Skeletal muscle tissue (tissue), 4 donors: ENCODE data around the gene FREM1. TPM values are rescaled to one million over a fixed set of nuclear protein-coding genes. Genes with fewer than 3 reads are reported as not detected.
A peak's percentile ranks its signal among the peaks of the same experiment; 100 is the strongest.

ENCODE experiments used
- H3K27ac ChIP-seq: one replicate; pipeline ENCODE4 v1.7.0; 2013; ENCODE audit warnings: mild to moderate bottlenecking, low read depth, low read length, inconsistent platforms
- H3K27me3 ChIP-seq, 3 donors: one replicate each; pipeline ENCODE4 v1.7.0; 2013; ENCODE audit warnings: low read length in 3 of 3; ENCODE audit not compliant: control insufficient read depth in 3 of 3, insufficient read depth in 3 of 3
- H3K36me3 ChIP-seq, 3 donors: one replicate each; pipeline ENCODE4 v1.7.0; 2013; ENCODE audit warnings: low read length in 3 of 3; ENCODE audit not compliant: control insufficient read depth in 3 of 3, insufficient read depth in 3 of 3
- H3K4me1 ChIP-seq, 3 donors: one replicate each; pipeline ENCODE4 v1.7.0; 2013; ENCODE audit warnings: low read length in 3 of 3, mild to moderate bottlenecking in 3 of 3; ENCODE audit not compliant: control insufficient read depth in 3 of 3, insufficient read depth in 3 of 3
- H3K4me3 ChIP-seq, 3 donors: one replicate each; pipeline ENCODE4 v1.7.0; 2013; ENCODE audit warnings: low read length in 3 of 3
- H3K9ac ChIP-seq, 3 donors: one replicate each; pipeline ENCODE4 v1.7.0; 2013; ENCODE audit warnings: low read length in 3 of 3, mild to moderate bottlenecking in 3 of 3, moderate library complexity in 2 of 3, low read depth in 1 of 3
- H3K9me3 ChIP-seq, 3 donors: one replicate each; pipeline ENCODE4 v1.7.0; 2013; ENCODE audit warnings: low read length in 3 of 3; ENCODE audit not compliant: control insufficient read depth in 3 of 3
- total RNA-seq: library from RNA; depleted of rRNA; stranded (reverse); fragments of >200 nt; gene quantifications from one replicate; pipeline ENCODE4 v1.2.3, GENCODE V29; 2014
- donor health status: Osteomylitis.

Gene FREM1
- 17.2 TPM for total RNA-seq

DNA sequence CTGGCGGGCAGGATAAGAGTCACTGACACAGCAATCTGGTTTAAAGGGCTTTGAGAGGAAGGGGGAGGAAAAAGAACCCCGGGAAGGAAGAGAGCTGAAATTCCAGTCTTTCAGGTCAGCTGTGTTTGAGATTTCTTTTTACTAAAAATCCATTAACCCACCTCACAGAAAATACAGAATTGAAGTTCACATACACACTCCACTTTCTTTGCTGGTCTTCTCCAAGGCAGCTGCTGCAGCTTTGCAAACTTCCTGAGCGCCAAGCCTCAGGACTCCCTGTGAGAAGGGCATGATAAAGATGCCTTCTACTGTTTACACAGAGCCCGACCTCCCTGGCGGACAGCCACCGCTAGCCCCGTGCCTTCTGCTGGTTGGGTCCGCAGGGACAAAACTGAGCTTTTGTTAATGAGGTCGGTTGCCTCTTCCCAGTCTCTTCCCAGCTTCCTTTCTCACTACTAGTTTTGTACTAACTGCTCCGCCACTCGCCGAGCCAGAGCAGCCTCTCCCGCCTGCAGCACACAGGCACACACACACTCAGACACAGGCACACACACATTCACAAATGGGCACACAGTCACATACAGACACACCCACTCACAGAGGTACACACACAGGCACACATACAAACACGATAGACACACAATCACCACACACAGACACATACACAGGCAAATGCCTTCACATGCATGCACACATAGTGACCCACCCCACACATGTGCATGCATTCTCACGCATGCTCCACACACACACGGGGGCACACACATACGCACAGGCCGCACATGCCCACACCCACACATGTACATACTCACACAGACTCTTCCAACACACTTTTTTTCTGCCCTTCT, at the start of gene FREM1:
FREM1 (minus strand) TSS at position 468 of the 845 bp plus-strand sequence. CDS start 41,451 bp downstream, outside the sequence.
- Histone ChIP-seq H3K9ac (peak within 1 kb of the TSS; percentile 28 to 50 (median 50)), H3K27ac (no peak within 1 kb of the TSS)

DNA sequence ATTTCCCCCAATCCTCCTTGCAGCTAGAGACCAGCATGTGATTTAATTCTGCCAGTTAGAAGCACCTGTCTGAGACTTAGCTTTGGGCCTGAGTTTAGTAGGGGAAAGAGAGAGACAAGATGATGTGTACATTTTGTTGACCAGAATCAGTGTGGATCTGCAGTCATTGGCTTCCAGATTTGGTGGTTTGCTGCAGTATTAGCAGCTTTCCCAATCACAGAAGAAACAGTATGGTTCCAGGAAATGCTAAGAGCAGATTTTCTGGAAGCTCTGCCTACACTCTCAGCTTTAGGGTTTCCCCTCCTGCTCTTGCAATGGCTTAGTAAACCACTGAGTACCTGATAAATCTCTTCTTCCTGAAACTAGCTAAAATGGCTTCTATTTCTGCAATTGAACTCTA, 48.8 kb upstream of the FREM1 start:
- Histone ChIP-seq H3K4me3 (no peak overlapping the region), H3K9me3 (no peaks in the 10 kb centered on the region), H3K4me1 (peaks cover 0 to 5% (median 0%) of the 10 kb centered on the region in 3 donors), H3K27me3 (no peaks in the 10 kb centered on the region), H3K36me3 (no peaks in the 10 kb centered on the region), H3K9ac (no peak overlapping the region), H3K27ac (no peak overlapping the region)

More for the DNA sequence above, at the start of gene FREM1:
- Histone ChIP-seq H3K9me3 (no peaks in the 10 kb centered on the region), H3K27me3 (peaks cover 0 to 4% (median 0%) of the 10 kb centered on the region in 3 donors), H3K4me1 (peaks cover 0 to 6% (median 6%) of the 10 kb centered on the region in 3 donors), H3K4me3 (peak within 1 kb of the TSS; percentile 45 to 65 (median 59)), H3K36me3 (no peaks in the 10 kb centered on the region)

DNA sequence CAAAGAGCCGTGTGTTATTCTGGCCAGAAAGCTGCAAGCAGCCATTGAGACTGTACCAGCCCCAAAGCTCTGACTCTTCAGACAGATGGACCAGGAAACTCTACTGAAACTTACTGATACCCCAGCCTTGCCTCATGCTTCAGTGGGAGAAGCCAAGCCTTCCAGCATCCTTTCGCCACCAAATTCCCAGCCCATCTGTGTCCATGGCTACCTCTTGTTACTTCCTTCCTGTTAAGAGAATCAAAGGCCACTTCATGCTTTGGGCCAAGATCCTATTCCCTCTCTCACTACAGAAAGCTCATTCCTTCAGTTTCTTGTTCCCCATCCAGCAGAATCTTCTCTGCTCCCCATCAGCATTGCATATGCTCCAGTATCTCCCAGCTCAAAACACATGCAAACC, 46.9 kb upstream of the FREM1 start:
- no peak overlapping the region for H3K9ac ChIP-seq
- no peak overlapping the region for H3K27ac ChIP-seq
- peaks cover 0 to 5% (median 0%) of the 10 kb centered on the region in 3 donors for H3K4me1 ChIP-seq

DNA sequence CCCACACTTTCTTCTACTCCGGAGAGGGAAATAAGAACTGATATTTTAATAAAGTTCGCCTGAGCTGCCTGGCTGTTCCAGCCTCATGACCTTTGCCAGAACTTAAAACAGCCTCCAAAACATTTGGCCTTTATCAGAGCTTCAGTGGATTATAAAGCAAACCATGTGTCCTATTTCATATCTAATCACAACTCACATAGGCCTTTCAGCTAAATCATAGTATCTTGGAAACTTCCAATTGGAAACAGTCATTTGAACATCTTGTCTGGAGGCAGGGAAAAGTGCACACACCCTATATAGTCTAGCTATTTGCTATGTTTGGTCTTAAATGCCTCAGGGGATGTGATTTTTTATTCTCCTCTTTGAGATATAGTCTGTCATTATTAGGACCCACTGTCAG, 46.0 kb upstream of the FREM1 start:
- no peaks in the 10 kb centered on the region for H3K4me1 ChIP-seq
- H3K27me3 ChIP-seq = no peaks in the 10 kb centered on the region
- no peak overlapping the region for H3K27ac ChIP-seq
- H3K4me3 ChIP-seq = no peak overlapping the region
- no peaks in the 10 kb centered on the region for H3K36me3 ChIP-seq
- H3K9ac ChIP-seq = no peak overlapping the region
- H3K9me3 ChIP-seq = no peaks in the 10 kb centered on the region

More for the DNA sequence above, 46.9 kb upstream of the FREM1 start:
- no peaks in the 10 kb centered on the region for H3K36me3 ChIP-seq
- H3K27me3 ChIP-seq = no peaks in the 10 kb centered on the region
- no peaks in the 10 kb centered on the region for H3K9me3 ChIP-seq
- no peak overlapping the region for H3K4me3 ChIP-seq

DNA sequence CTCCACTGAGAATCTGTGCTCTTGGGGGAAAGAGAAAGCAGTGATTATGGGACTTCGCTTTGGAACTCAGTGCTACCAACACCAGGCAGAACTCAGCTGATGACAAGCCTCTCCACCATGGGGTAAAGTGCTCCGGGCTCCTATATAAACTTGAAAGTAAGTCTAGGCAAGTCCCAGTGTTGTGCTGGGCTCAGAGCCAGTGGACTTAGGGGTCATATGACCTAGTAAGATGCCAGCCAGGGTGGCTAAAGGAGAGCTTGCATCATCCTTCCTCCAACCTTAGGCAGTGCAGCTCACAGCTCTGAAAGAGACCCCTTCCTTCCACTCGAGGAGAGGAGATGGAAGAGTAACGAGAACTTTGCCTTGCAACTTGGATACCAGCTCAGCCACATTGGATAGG, 35.1 kb upstream of the FREM1 start:
- Histone ChIP-seq H3K9me3 (no peaks in the 10 kb centered on the region), H3K4me1 (no peaks in the 10 kb centered on the region), H3K27ac (no peak overlapping the region), H3K36me3 (no peaks in the 10 kb centered on the region), H3K9ac (no peak overlapping the region), H3K4me3 (no peak overlapping the region), H3K27me3 (no peaks in the 10 kb centered on the region)

DNA sequence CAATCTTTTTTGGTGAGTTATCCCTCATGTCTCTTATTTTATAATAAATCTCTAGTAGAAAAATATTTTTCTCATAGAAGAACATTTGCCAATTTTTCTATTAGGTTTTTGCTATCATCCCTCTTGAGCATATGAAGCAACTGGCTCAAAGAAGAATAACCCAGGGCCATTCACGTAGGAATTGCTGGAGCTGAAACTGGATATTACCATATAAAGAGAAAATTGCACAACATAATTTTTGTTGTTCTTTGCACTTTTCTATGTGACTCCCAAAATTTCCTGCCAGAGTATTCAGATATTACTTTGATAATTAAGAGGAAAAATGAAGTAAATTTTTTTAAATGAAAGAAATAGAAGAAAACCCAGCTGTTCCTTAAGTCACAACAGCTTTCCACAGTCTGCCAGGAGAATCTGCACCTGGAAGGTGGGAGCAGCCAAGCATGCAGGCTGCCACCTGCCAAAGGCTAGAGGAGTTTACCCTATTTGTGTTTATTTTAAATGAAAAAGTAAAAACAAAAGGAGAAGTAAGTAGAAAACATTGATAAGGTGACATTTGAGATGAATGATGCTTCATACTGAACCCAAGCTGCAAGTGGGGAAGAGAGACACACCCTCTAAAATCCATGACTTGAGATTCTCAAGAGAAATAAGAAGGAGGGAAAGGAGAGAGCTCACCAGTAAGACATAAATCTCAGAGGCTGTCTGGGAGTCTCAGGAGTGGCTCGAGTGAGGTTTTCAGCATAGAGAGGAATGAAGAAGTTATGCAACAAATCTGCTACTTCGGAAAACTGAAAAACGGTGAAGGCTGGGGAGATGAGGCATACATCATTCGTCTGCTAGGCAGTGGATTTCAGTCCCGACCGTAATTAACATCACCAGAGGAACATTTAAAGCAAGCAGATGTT, 31.5 kb upstream of the FREM1 start:
- Histone ChIP-seq H3K4me3 (no peak overlapping the region), H3K27ac (no peak overlapping the region)

DNA sequence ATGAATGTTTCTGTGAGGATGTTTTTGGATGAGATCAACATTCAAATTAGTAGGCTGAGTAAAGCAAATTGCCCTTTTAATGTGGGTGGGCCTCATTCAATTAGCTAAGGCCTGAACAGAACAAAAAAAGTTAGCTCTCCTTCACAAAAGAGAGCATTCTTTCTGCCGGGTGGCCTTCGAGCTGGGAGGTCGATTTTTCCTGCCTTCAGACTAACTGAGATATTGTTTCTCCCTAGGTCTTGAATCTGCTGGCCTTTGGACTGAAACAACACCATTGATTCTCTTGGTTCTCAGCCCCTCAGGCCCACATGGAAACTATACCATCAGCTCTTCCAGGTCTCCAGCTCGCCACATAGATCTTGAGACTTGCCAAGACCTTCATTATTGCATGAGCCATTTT, 29.1 kb upstream of the FREM1 start:
- H3K4me3 ChIP-seq = no peak overlapping the region
- no peaks in the 10 kb centered on the region for H3K27me3 ChIP-seq
- no peak overlapping the region for H3K9ac ChIP-seq
- H3K36me3 ChIP-seq = no peaks in the 10 kb centered on the region
- H3K4me1 ChIP-seq = no peaks in the 10 kb centered on the region
- H3K27ac ChIP-seq = no peak overlapping the region
- no peaks in the 10 kb centered on the region for H3K9me3 ChIP-seq

More for the DNA sequence above, 31.5 kb upstream of the FREM1 start:
- no peaks in the 10 kb centered on the region for H3K9me3 ChIP-seq
- no peaks in the 10 kb centered on the region for H3K4me1 ChIP-seq
- no peaks in the 10 kb centered on the region for H3K27me3 ChIP-seq
- no peaks in the 10 kb centered on the region for H3K36me3 ChIP-seq
- H3K9ac ChIP-seq = no peak overlapping the region

DNA sequence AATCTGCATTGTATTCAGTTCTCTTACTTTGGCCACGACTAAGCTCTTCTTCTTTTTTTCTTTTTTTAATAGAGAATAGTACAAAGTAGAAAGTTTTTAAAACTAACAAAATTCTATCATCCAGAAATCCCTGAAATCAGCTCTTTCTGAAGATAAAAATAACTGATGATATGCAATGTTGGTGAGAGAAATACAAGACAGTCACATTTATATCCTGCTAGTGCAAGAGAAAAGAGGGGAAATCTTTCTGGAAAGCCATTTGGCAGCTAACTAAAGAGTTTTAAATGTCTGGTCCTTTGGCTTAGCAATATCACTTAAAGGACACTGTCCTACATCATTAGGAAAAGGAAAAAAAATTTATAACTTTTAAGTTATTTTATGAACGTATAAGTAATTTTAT, 27.0 kb upstream of the FREM1 start:
- Histone ChIP-seq H3K36me3 (no peaks in the 10 kb centered on the region), H3K9me3 (no peaks in the 10 kb centered on the region), H3K27me3 (no peaks in the 10 kb centered on the region), H3K27ac (no peak overlapping the region), H3K4me1 (no peaks in the 10 kb centered on the region), H3K9ac (no peak overlapping the region), H3K4me3 (no peak overlapping the region)

DNA sequence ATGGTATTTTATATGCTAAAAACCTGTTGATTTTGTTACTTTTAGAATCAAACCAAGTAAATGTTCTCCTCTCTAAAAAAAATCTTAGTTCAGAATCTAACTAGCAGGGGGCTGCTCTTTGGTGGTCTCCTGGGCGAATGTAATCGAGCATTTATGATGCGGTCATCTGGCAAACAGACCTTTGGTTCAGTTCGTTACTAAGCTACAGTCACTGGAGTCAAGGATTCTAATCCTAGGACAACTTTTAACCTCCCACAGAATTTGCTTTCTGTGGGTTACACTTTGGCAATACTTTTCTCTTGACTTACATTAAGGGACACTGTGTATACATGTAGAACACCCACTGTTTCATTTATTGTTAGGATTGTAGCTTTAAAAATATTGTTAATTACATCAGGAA, 26.3 kb upstream of the FREM1 start:
- Histone ChIP-seq H3K27ac (no peak overlapping the region), H3K36me3 (no peaks in the 10 kb centered on the region), H3K4me3 (no peak overlapping the region), H3K4me1 (no peaks in the 10 kb centered on the region), H3K9me3 (no peaks in the 10 kb centered on the region), H3K9ac (no peak overlapping the region), H3K27me3 (no peaks in the 10 kb centered on the region)

DNA sequence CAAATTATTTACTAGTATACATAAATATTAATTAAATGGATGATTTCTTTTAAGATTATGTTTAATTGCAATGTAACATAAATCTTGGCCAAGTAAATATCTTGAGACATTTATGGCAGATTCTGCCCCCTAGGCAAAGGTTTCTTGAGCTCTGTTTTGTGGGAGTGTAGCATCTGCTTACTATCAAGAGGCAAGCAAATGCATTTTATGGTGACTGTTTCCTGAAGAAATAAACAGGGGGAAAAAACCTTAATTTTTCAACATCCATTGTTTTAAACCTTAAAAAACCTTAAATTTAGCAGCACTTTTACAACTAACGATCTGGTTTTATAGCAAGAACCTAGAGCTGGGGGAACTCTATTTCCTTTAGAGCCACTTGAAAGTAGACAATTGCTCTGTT, 25.7 kb upstream of the FREM1 start:
- Histone ChIP-seq H3K4me3 (no peak overlapping the region), H3K4me1 (no peaks in the 10 kb centered on the region), H3K9ac (no peak overlapping the region), H3K27ac (no peak overlapping the region), H3K9me3 (no peaks in the 10 kb centered on the region), H3K36me3 (no peaks in the 10 kb centered on the region), H3K27me3 (no peaks in the 10 kb centered on the region)
